HEK293T (cell line): ENCODE data around the gene POLN.

Experiments
- BHLHE40 ChIP-seq: fragments of 450-650 bp; IDR thresholded peaks from 2 replicates; pipeline ENCODE4 v1.6.1; 2016; ENCODE audit warnings: mild to moderate bottlenecking, moderate library complexity, borderline replicate concordance
- SP1 ChIP-seq: fragments of 450-650 bp; IDR thresholded peaks from 2 replicates; pipeline ENCODE4 v1.6.1; 2017
- TARDBP ChIP-seq: fragments of 450-650 bp; IDR thresholded peaks from 2 replicates; pipeline ENCODE4 v1.6.1; 2016

DNA sequence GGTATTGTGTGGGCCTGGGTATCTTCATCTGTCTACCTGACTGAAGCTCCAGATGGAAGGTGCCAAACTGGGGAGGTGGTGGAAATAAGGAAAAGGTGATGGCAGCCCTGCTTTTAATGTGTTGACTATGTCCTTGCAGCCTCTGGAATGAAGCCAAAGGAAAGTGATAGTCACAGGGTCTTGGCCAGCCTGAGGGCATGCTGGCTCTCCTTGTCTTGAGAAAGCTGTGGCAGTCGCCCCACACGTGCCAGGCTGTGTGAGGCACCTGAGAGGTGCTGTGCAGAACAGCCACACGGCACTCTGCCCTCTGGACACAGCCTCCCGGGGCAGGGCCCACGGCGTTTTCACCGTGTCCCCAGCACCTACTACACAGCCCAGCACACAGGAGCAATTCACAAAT, 105.2 kb downstream of the POLN start:
- TF ChIP-seq SP1: no peak
- no peak for TF ChIP-seq BHLHE40
- TF ChIP-seq TARDBP: no peak
